Gastroesophageal sphincter (tissue), 4 donors: ENCODE results near the gene WDR70. TPM values are rescaled to one million over a fixed set of nuclear protein-coding genes. Genes with fewer than 3 reads are reported as not detected.

ENCODE experiments used
- ATAC-seq: fragments of 150-250 bp; one replicate; pipeline ENCODE4 v1.9.1; 2016; ENCODE audit warnings: mild to moderate bottlenecking, moderate library complexity
- H3K27ac ChIP-seq, 4 donors: fragments of 200-600 bp; sonication (generic) in 3 of 4; 1 replicate in 3 of 4; 2 replicates in 1 of 4; pipeline ENCODE4 v1.5.1; 2016 to 2019
- H3K27me3 ChIP-seq: fragments of 200-600 bp; sonication (generic); one replicate; pipeline ENCODE4 v1.5.1; 2019
- H3K36me3 ChIP-seq, 2 donors: fragments of 200-600 bp; sonication (generic); one replicate each; pipeline ENCODE4 v1.5.1; 2019; ENCODE audit warnings: control low read depth in 1 of 2
- H3K4me1 ChIP-seq, 3 donors: fragments of 200-600 bp; sonication (generic); 1 replicate in 2 of 3; 2 replicates in 1 of 3; pipeline ENCODE4 v1.5.1; 2016 to 2019; ENCODE audit warnings: control low read depth in 2 of 3
- H3K4me3 ChIP-seq, 2 donors: fragments of 200-600 bp; sonication (generic); one replicate each; pipeline ENCODE4 v1.5.1; 2019; ENCODE audit warnings: mild to moderate bottlenecking in 1 of 2, moderate library complexity in 1 of 2
- H3K9me3 ChIP-seq, 3 donors: fragments of 200-600 bp; sonication (generic); one replicate each; pipeline ENCODE4 v1.5.1; 2017 to 2019; ENCODE audit warnings: control low read depth in 2 of 3
- EP300 ChIP-seq: sonication (generic); formaldehyde crosslinking; IDR thresholded peaks from one replicate; pipeline ENCODE4 v1.6.1; 2017; ENCODE audit warnings: antibody characterized with exemption, mild to moderate bottlenecking
- POLR2A ChIP-seq, 2 donors: fragments of 450-650 bp; IDR thresholded peaks; one replicate each; pipeline ENCODE4 v1.6.1; 2017; ENCODE audit warnings: antibody characterized with exemption in 2 of 2, mild to moderate bottlenecking in 2 of 2, moderate library complexity in 1 of 2
- POLR2AphosphoS5 ChIP-seq: sonication (generic); formaldehyde crosslinking; IDR thresholded peaks from one replicate; pipeline ENCODE4 v1.6.1; 2017; ENCODE audit warnings: antibody characterized with exemption
- WGBS, 2 donors: methylation state at CpG; one replicate each; pipeline ENCODE4 v1.1.5; 2018; ENCODE audit warnings: low coverage in 1 of 2; 5-methylcytosine and 5-hydroxymethylcytosine counted together
- total RNA-seq, 4 donors: library from RNA; depleted of rRNA; stranded (reverse); fragments of >200 nt; gene quantifications; one replicate each; pipeline ENCODE4 v1.1.0, GENCODE V29; 2016
- TF ChIP-seq, protein P1 (sequence below), 4 experiments: fragments of 200-600 bp in 2 of 4; fragments of 450-650 bp in 2 of 4; sonication (generic) in 1 of 4; IDR thresholded peaks; one replicate each; pipeline ENCODE4 v1.5.1; 2017 to 2019; ENCODE audit warnings: antibody characterized with exemption in 4 of 4, mild to moderate bottlenecking in 2 of 4, moderate library complexity in 2 of 4

Gene WDR70
- total RNA-seq, 4 donors from 2014 or later, result 15.5 to 24.3 (median 22.2) TPM

DNA sequence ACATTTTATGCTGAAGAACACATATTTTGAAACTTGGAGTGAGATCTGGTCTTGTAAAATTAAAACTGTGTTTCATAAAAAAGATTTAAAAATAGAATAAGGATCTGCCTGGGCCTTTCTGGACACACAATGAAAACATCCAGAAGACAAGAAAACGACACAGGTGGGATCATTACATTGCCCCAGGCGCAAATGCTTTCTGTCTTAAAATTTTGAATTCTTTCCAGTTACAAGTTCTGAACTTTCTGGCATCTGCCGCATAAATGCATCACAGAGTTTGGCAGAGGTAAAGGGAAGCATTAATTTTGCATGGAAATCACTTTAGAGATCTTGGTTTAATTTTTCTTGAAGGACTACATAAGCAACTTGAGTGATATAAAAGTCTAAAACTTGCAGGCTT is 219.6 kb downstream of the WDR70 start:
- WGBS, 2 donors, result 3 to 46% methylated on average over 3 of the region's 3 CpGs
- ATAC-seq, result no peak
- peaks cover 0 to 9% (median 0%) of the 10 kb centered on the region in 3 donors for H3K9me3 ChIP-seq
- no peaks in the 10 kb centered on the region for H3K27me3 ChIP-seq
- no peaks in the 10 kb centered on the region for H3K36me3 ChIP-seq
- peaks cover 0 to 27% (median 2%) of the 10 kb centered on the region in 3 donors for H3K4me1 ChIP-seq
- peak overlapping the region in 2 of 4 donors; percentile 30 to 39 for H3K27ac ChIP-seq
- H3K4me3 ChIP-seq, result no peak overlapping the region
- TF ChIP-seq, protein P1, sequence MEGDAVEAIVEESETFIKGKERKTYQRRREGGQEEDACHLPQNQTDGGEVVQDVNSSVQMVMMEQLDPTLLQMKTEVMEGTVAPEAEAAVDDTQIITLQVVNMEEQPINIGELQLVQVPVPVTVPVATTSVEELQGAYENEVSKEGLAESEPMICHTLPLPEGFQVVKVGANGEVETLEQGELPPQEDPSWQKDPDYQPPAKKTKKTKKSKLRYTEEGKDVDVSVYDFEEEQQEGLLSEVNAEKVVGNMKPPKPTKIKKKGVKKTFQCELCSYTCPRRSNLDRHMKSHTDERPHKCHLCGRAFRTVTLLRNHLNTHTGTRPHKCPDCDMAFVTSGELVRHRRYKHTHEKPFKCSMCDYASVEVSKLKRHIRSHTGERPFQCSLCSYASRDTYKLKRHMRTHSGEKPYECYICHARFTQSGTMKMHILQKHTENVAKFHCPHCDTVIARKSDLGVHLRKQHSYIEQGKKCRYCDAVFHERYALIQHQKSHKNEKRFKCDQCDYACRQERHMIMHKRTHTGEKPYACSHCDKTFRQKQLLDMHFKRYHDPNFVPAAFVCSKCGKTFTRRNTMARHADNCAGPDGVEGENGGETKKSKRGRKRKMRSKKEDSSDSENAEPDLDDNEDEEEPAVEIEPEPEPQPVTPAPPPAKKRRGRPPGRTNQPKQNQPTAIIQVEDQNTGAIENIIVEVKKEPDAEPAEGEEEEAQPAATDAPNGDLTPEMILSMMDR (IDR thresholded peaks at IDR 0.05), result no peak
- TF ChIP-seq POLR2A (IDR thresholded peaks at IDR 0.05) (no peak), EP300 (no peak), POLR2AphosphoS5 (no peak)

DNA sequence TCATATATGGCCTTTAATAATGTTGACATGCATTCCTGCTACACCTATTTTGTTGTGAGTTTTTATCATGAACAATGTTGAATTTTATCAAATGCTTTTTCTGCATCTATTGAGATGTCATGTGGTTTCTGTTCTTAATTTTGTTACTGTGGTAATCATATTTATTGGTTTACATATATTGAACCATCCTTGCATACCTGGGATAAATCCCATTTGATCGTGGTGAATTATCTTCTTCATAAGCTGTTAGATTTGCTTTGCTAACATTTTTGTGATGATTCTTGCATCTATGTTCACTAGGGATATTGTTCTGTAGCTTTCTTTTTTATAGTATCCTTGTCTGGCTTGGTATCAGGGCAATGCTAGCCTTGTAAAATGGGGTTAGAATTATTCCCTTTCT is 222.0 kb downstream of the WDR70 start:
- Histone ChIP-seq H3K27me3 (no peaks in the 10 kb centered on the region), H3K27ac (no peak overlapping the region), H3K4me3 (no peak overlapping the region), H3K9me3 (peaks cover 0 to 9% (median 0%) of the 10 kb centered on the region in 3 donors), H3K4me1 (peaks cover 0 to 27% (median 2%) of the 10 kb centered on the region in 3 donors), H3K36me3 (no peaks in the 10 kb centered on the region)
- TF ChIP-seq, protein P1 (IDR thresholded peaks at IDR 0.05), result no peak
- 94 to 100% methylated on average over 1 of the region's 1 CpG for WGBS, 2 donors
- no peak for ATAC-seq

DNA sequence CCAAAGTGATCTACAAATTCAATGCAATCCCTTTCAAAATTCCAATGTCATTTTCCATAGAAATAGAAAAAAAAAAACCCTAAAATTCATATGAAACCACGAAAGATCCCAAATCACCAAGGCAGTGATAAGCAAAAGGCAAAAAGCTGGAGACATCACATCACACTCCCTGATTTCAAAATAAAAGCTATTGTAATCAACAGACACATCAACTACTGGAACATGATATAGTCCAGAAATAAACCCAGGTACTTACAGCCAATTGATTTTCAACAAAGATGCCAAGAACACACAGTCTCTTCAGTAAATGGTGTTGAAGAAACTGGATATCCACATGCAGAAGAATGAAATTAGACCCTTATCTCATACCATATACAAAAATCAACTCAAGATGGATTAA is 224.0 kb downstream of the WDR70 start:
- Histone ChIP-seq H3K27ac (no peak overlapping the region), H3K9me3 (peaks cover 0 to 9% (median 0%) of the 10 kb centered on the region in 3 donors), H3K4me3 (no peak overlapping the region), H3K36me3 (peaks cover 0 to 4% of the 10 kb centered on the region in 2 donors), H3K27me3 (no peaks in the 10 kb centered on the region), H3K4me1 (peaks cover 0 to 24% (median 2%) of the 10 kb centered on the region in 3 donors)
- no peak for ATAC-seq
- 46 to 53% methylated on average over 1 of the region's 1 CpG for WGBS, 2 donors
- TF ChIP-seq, protein P1 (IDR thresholded peaks at IDR 0.05), result no peak
- TF ChIP-seq EP300, result no peak
- no peak for TF ChIP-seq POLR2A (IDR thresholded peaks at IDR 0.05)
- TF ChIP-seq POLR2AphosphoS5, result no peak

DNA sequence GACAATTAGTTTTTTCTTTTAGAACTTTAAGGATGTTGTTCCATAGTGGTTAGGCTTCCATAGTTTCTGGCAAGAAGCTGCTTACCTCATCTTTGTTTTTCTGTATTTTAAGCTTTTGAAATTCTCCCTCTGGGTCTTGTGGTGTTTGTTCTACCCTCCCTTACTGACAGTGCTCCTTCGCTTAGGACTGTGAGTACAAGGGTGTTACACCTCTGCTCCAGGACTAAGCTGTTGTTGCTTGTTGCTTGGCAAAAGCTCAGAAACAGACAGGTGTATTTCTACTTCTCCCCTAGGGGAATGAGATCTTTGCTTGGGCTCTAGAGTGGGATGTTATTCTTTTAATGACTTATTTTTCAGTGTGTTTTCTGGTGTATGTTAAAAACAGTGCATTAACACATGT is 225.2 kb downstream of the WDR70 start:
- Histone ChIP-seq H3K27me3 (no peaks in the 10 kb centered on the region), H3K9me3 (peaks cover 0 to 9% (median 0%) of the 10 kb centered on the region in 3 donors), H3K4me3 (no peak overlapping the region), H3K4me1 (peaks cover 0 to 12% (median 0%) of the 10 kb centered on the region in 3 donors), H3K27ac (no peak overlapping the region), H3K36me3 (peaks cover 0 to 4% of the 10 kb centered on the region in 2 donors)
- WGBS, 2 donors, result 100% methylated on average over 1 of the region's 1 CpG
- TF ChIP-seq EP300, result no peak
- TF ChIP-seq, protein P1 (IDR thresholded peaks at IDR 0.05), result no peak
- no peak for ATAC-seq

DNA sequence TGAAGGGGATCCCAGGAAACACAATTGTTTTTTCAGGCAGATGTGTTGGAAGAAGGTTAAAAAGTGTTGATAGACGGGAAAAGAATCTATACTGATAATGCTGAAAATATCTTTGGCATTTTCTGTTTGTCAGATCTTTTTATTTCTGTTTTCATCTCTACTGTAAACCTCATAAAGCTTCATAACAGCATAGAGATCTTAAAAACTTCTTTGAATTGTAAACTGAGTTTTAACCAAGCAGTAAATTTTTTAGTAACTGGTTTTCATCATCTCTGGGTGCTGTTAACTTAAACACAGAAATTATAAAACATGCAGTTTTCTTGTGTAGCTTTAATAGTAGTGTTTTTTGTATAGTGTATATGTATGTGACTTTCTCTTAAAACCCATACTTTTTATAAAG is 227.0 kb downstream of the WDR70 start:
- no peak for ATAC-seq
- peaks cover 0 to 10% (median 0%) of the 10 kb centered on the region in 3 donors for H3K4me1 ChIP-seq
- no peaks in the 10 kb centered on the region for H3K27me3 ChIP-seq
- peaks cover 0 to 2% (median 0%) of the 10 kb centered on the region in 3 donors for H3K9me3 ChIP-seq
- peaks cover 0 to 4% of the 10 kb centered on the region in 2 donors for H3K36me3 ChIP-seq
- H3K27ac ChIP-seq, result no peak overlapping the region
- H3K4me3 ChIP-seq, result no peak overlapping the region
- TF ChIP-seq, protein P1 (IDR thresholded peaks at IDR 0.05), result no peak
- TF ChIP-seq POLR2A (IDR thresholded peaks at IDR 0.05), result no peak
- no peak for TF ChIP-seq EP300
- no peak for TF ChIP-seq POLR2AphosphoS5
- WGBS, 2 donors, result 89 to 94% methylated on average over 1 of the region's 1 CpG
